Measurements from ENCODE around the gene FSCN2. TPM values are rescaled to one million over a fixed set of nuclear protein-coding genes. Genes with fewer than 3 reads are reported as not detected.

Gene FSCN2
- total RNA-seq, 2 experiments from 2014 or later = 1.6 to 6.7 TPM

GRCh38 chr17:81546906-81547613 lies 18.9 kb downstream of the FSCN2 start:
- Histone ChIP-seq H3K4me3 (ENCODE audit: low read depth, low read length, poor library complexity, severe bottlenecking) (no peak overlapping the region), H3K9me3 (ENCODE audit: low read length) (no peaks in the 10 kb centered on the region), H3K4me2 (ENCODE audit: low read length) (no peak overlapping the region), H3K27ac (ENCODE audit: low read depth, low read length, poor library complexity, severe bottlenecking) (no peak overlapping the region), H4K20me1 (ENCODE audit: insufficient read depth, low read length) (no peaks in the 10 kb centered on the region), H3K4me1 (ENCODE audit: insufficient read depth, low read length, poor library complexity, severe bottlenecking) (peaks cover 7% of the 10 kb centered on the region), H3K9me2 (ENCODE audit: insufficient read depth, low read length) (no peaks in the 10 kb centered on the region), H3K36me3 (ENCODE audit: insufficient read depth, low read length) (peaks cover 75% of the 10 kb centered on the region), H3K79me2 (ENCODE audit: insufficient read depth, low read depth, low read length) (peaks cover 9% of the 10 kb centered on the region; the same call in 1 of the 2 replicates), H2AFZ (ENCODE audit: low read length) (no peak overlapping the region)
- ChIA-PET POLR2A (no interaction called here), CTCF (ENCODE audit: unreplicated experiment) (no interaction called here)
- no TSS peak for BruUV-seq (replicated peaks)
- intact Hi-C loops (cut with micrococcal nuclease; ENCODE audit: unreplicated experiment) = no loop called here
- DNase-seq (ENCODE audit: low spot score) = no peak
- TF ChIP-seq CTCF (conservative IDR thresholded peaks at IDR 0.05; ENCODE audit: low read length) (no peak), EZH2phosphoT487 (IDR thresholded peaks at IDR 0.05; ENCODE audit: borderline replicate concordance, low read depth, low read length) (no peak)

- Histone ChIP-seq H3K9me2 (ENCODE audit: insufficient read depth, low read length) (no peaks in the 10 kb centered on the region), H2AFZ (ENCODE audit: low read length) (no peak overlapping the region), H3K4me3 (ENCODE audit: low read depth, low read length, poor library complexity, severe bottlenecking) (no peak overlapping the region), H3K4me1 (ENCODE audit: insufficient read depth, low read length, poor library complexity, severe bottlenecking) (peaks cover 7% of the 10 kb centered on the region), H3K27ac (ENCODE audit: low read depth, low read length, poor library complexity, severe bottlenecking) (no peak overlapping the region), H3K36me3 (ENCODE audit: insufficient read depth, low read length) (peaks cover 75% of the 10 kb centered on the region), H4K20me1 (ENCODE audit: insufficient read depth, low read length) (no peaks in the 10 kb centered on the region), H3K9me3 (ENCODE audit: low read length) (no peaks in the 10 kb centered on the region), H3K4me2 (ENCODE audit: low read length) (no peak overlapping the region), H3K79me2 (ENCODE audit: insufficient read depth, low read depth, low read length) (peaks cover 9% of the 10 kb centered on the region; the same call in 1 of the 2 replicates)
- BruUV-seq (replicated peaks) = no TSS peak
- intact Hi-C loops (cut with micrococcal nuclease; ENCODE audit: unreplicated experiment) = no loop called here
- CTCF ChIA-PET (ENCODE audit: unreplicated experiment) = no interaction called here
- TF ChIP-seq CTCF (conservative IDR thresholded peaks at IDR 0.05; ENCODE audit: low read length) = no peak
- TF ChIP-seq EZH2phosphoT487 (IDR thresholded peaks at IDR 0.05; ENCODE audit: borderline replicate concordance, low read depth, low read length) = no peak
- POLR2A ChIA-PET = no interaction called here
- DNase-seq (ENCODE audit: low spot score) = no peak
Observed at GRCh38 chr17:81547614-81547982, 19.4 kb downstream of the FSCN2 start.

GRCh38 chr17:81549031-81549557 lies 20.9 kb downstream of the FSCN2 start:
- DNase-seq (ENCODE audit: low spot score) = no peak
- no peak for TF ChIP-seq CTCF (conservative IDR thresholded peaks at IDR 0.05; ENCODE audit: low read length)
- BruUV-seq (replicated peaks) = no TSS peak
- no peaks in the 10 kb centered on the region for H3K9me2 ChIP-seq (ENCODE audit: insufficient read depth, low read length)
- H3K4me1 ChIP-seq (ENCODE audit: insufficient read depth, low read length, poor library complexity, severe bottlenecking) = peaks cover 17% of the 10 kb centered on the region
- H4K20me1 ChIP-seq (ENCODE audit: insufficient read depth, low read length) = no peaks in the 10 kb centered on the region
- H3K27ac ChIP-seq (ENCODE audit: low read depth, low read length, poor library complexity, severe bottlenecking) = no peak overlapping the region
- peaks cover 9% of the 10 kb centered on the region; the same call in 1 of the 2 replicates for H3K79me2 ChIP-seq (ENCODE audit: insufficient read depth, low read depth, low read length)
- POLR2A ChIA-PET = interaction anchor here (0.5 to 0.6 kb wide), 2 partner anchors 76 to 313 kb away, joined by 3 to 6 read pairs; no protein-coding TSS in a partner anchor
- peaks cover 61% of the 10 kb centered on the region for H3K36me3 ChIP-seq (ENCODE audit: insufficient read depth, low read length)
- no peak overlapping the region for H2AFZ ChIP-seq (ENCODE audit: low read length)
- H3K4me3 ChIP-seq (ENCODE audit: low read depth, low read length, poor library complexity, severe bottlenecking) = no peak overlapping the region
- H3K4me2 ChIP-seq (ENCODE audit: low read length) = no peak overlapping the region
- intact Hi-C loops (cut with micrococcal nuclease; ENCODE audit: unreplicated experiment) = no loop called here
- CTCF ChIA-PET (ENCODE audit: unreplicated experiment) = no interaction called here
- H3K9me3 ChIP-seq (ENCODE audit: low read length) = no peaks in the 10 kb centered on the region

All from OCI-LY7 (cell line).